HepG2 (cell line): Measurements from ENCODE around the gene CYSLTR1. TPM values are rescaled to one million over a fixed set of nuclear protein-coding genes. Genes with fewer than 3 reads are reported as not detected.

Experiments used
- ATAC-seq: fragments of 200-7000 bp; cut with Tn5 transposase; 3 replicates; pipeline ENCODE4 v1.9.1; 2020; ENCODE audit warnings: mild to moderate bottlenecking, moderate library complexity
- Bru-seq: library from RNA; stranded (reverse); fragments of 400-500 nt; gene quantifications from one replicate; lab custom pipeline; 2021; lab: Mats Ljungman, UMichigan
- BruChase-seq, 2 experiments: library from RNA; stranded (reverse); fragments of 400-500 nt; gene quantifications; one replicate each; lab custom pipeline; 2021; lab: Mats Ljungman, UMichigan
- BruUV-seq: library from RNA; stranded (reverse); fragments of 400-500 nt; replicated peaks from 2 replicates; lab custom pipeline; 2021; lab: Mats Ljungman, UMichigan
- CTCF ChIA-PET: fragments of 300-600 bp; formaldehyde crosslinking; extraction: SDS; loops from one replicate; lab custom pipeline; 2021; ENCODE audit warnings: low total read pairs, inconsistent platforms, low intra/inter-chr PET ratio; lab: Yijun Ruan, JAX
- POLR2A ChIA-PET: fragments of 350-600 bp; sonication (Branson Sonifier 250); formaldehyde crosslinking; loops from one replicate; lab custom pipeline; 2020; ENCODE audit warnings: antibody characterized with exemption, inconsistent platforms; lab: Yijun Ruan, JAX
- DNase-seq: peaks from one replicate; pipeline ENCODE4 v3.0.0-alpha.2; 2015; ENCODE audit warnings: low spot score
- FAIRE-seq: peaks from 3 replicates; lab custom pipeline; 2011; peaks lifted over from hg19 to GRCh38; lab: Jason Lieb, UNC
- H2AFZ ChIP-seq: one replicate; pipeline ENCODE4 v1.6.1; 2011; ENCODE audit warnings: low read length, inconsistent platforms
- H3K27ac ChIP-seq: fragments of 300-600 bp; 3 replicates; pipeline ENCODE4 v1.8.0; 2011; ENCODE audit warnings: mixed run types, mild to moderate bottlenecking, mixed read lengths, low read length, inconsistent platforms; ENCODE audit not compliant: insufficient read depth; ENCODE audit errors: extremely low read length
- H3K27me3 ChIP-seq, 2 experiments: fragments of 200-600 bp in 1 of 2; 2 replicates in 1 of 2; 3 replicates in 1 of 2; pipeline versions ENCODE4 v1.6.0 to v1.8.0; 2011; ENCODE audit warnings: low read length in 2 of 2, mild to moderate bottlenecking in 2 of 2, moderate library complexity in 2 of 2, inconsistent platforms in 1 of 2; ENCODE audit not compliant: insufficient read depth in 2 of 2, control insufficient read depth in 1 of 2
- H3K36me3 ChIP-seq, 2 experiments: fragments of 200-600 bp in 1 of 2; replicated peaks in 1 of 2; 2 replicates in 1 of 2; 3 replicates in 1 of 2; pipeline versions ENCODE4 v1.5.1 to v1.8.0; 2011; ENCODE audit warnings: low read length in 2 of 2, inconsistent platforms in 1 of 2; ENCODE audit not compliant: insufficient read depth in 2 of 2, control insufficient read depth in 1 of 2
- H3K4me1 ChIP-seq: 2 replicates; pipeline ENCODE4 v1.5.1; 2012; ENCODE audit warnings: low read length, inconsistent platforms; ENCODE audit not compliant: insufficient read depth
- H3K4me2 ChIP-seq: 2 replicates; pipeline ENCODE4 v1.6.0; 2011; ENCODE audit warnings: low read depth, low read length, inconsistent platforms
- H3K4me3 ChIP-seq, 3 experiments: fragments of 200-600 bp in 1 of 3; sonication (generic), shearing (Covaris generic) in 1 of 3; replicated peaks in 1 of 3; 2 replicates each; pipeline ENCODE4 v1.5.1; 2011 to 2016; ENCODE audit warnings: low read length in 3 of 3, inconsistent platforms in 2 of 3, low read depth in 2 of 3, mild to moderate bottlenecking in 2 of 3, control low read depth in 1 of 3, mixed read lengths in 1 of 3; ENCODE audit not compliant: insufficient read depth in 1 of 3
- H3K79me2 ChIP-seq: one replicate; pipeline ENCODE4 v1.6.1; 2011; ENCODE audit warnings: low read length, inconsistent platforms; ENCODE audit not compliant: insufficient read depth
- H3K9ac ChIP-seq: 2 replicates; pipeline ENCODE4 v1.6.0; 2011; ENCODE audit warnings: mild to moderate bottlenecking, low read depth, low read length, inconsistent platforms; ENCODE audit not compliant: insufficient read depth
- H3K9me3 ChIP-seq: 2 replicates; pipeline ENCODE4 v1.5.1; 2012; ENCODE audit warnings: mild to moderate bottlenecking, low read length
- H4K20me1 ChIP-seq: 2 replicates; pipeline ENCODE4 v1.6.0; 2011; ENCODE audit warnings: inconsistent platforms, mild to moderate bottlenecking, low read length, moderate library complexity; ENCODE audit not compliant: insufficient read depth
- ADNP ChIP-seq: sonication (generic); formaldehyde crosslinking; IDR thresholded peaks from 2 replicates; pipeline ENCODE4 v1.4.0; 2020; ENCODE audit warnings: missing genetic modification reagents
- CBFB ChIP-seq: sonication (generic); formaldehyde crosslinking; IDR thresholded peaks from 2 replicates; pipeline ENCODE4 v1.4.0; 2020; ENCODE audit warnings: missing genetic modification reagents
- CERS6 ChIP-seq: sonication (generic); formaldehyde crosslinking; IDR thresholded peaks from 2 replicates; pipeline ENCODE4 v1.5.0; 2020; ENCODE audit warnings: missing genetic modification reagents
- GMEB1 ChIP-seq: sonication (generic); formaldehyde crosslinking; IDR thresholded peaks from 2 replicates; pipeline ENCODE4 v1.5.1; 2020; ENCODE audit warnings: missing genetic modification reagents, mild to moderate bottlenecking, borderline replicate concordance
- ISL2 ChIP-seq: sonication (generic); formaldehyde crosslinking; IDR thresholded peaks from 2 replicates; pipeline ENCODE4 v1.5.0; 2020; ENCODE audit warnings: missing genetic modification reagents
- RFXANK ChIP-seq: IDR thresholded peaks from 2 replicates; pipeline ENCODE4 v1.6.1; 2016
- SIX4 ChIP-seq: sonication (generic); formaldehyde crosslinking; IDR thresholded peaks from 2 replicates; pipeline ENCODE4 v1.4.0; 2020; ENCODE audit warnings: missing genetic modification reagents
- SRF ChIP-seq: IDR thresholded peaks from 2 replicates; pipeline ENCODE4 v1.6.1; 2011; ENCODE audit warnings: mild to moderate bottlenecking, low read depth, low read length, moderate library complexity
- TBX2 ChIP-seq: sonication (generic); formaldehyde crosslinking; IDR thresholded peaks from 2 replicates; pipeline ENCODE4 v1.5.0; 2020; ENCODE audit warnings: missing genetic modification reagents, mild to moderate bottlenecking, borderline replicate concordance
- ZBTB14 ChIP-seq: sonication (generic); formaldehyde crosslinking; IDR thresholded peaks from 2 replicates; pipeline ENCODE4 v1.4.0; 2020; ENCODE audit warnings: missing genetic modification reagents
- ZNF251 ChIP-seq: sonication (generic); formaldehyde crosslinking; IDR thresholded peaks from 2 replicates; pipeline ENCODE4 v1.9.0; 2021; ENCODE audit warnings: mild to moderate bottlenecking, missing genetic modification reagents
- ZNF362 ChIP-seq: sonication (generic); formaldehyde crosslinking; IDR thresholded peaks from 2 replicates; pipeline ENCODE4 v1.4.0; 2020; ENCODE audit warnings: missing genetic modification reagents, mild to moderate bottlenecking, borderline replicate concordance
- WGBS: methylation state at CpG from one replicate; pipeline ENCODE4 v1.1.6; 2017; ENCODE audit warnings: low lambda C conversion rate; 5-methylcytosine and 5-hydroxymethylcytosine counted together
- in situ Hi-C: cut with HindIII; loops from 2 replicates; pipeline ENCODE4 v1.10.0; 2017; ENCODE audit warnings: low pct_unique_long_range_greater_than_20kb; ENCODE audit not compliant: extremely low pct_ligation_motif_present
- intact Hi-C: fragments of 100-400 bp; cut with micrococcal nuclease; formaldehyde crosslinking; loops from one replicate; pipeline ENCODE4 v1.10.0; 2022; ENCODE audit not compliant: unreplicated experiment
- long read RNA-seq, 2 experiments: library from RNA in 1 of 2; library from polyadenylated mRNA in 1 of 2; stranded (forward) in 1 of 2; unstranded in 1 of 2; transcript quantifications; one replicate each; pipeline ENCODE4 v2.0.0, GENCODE V29; 2019 to 2022
- polyA minus RNA-seq, 3 experiments: library from RNA; depleted of rRNA, polyadenylated mRNA; stranded (reverse); fragments of >200 nt; gene quantifications; 2 replicates each; pipeline ENCODE4 v1.2.3, GENCODE V29; 2011; ENCODE audit warnings: low replicate concordance in 1 of 3
- polyA plus RNA-seq, 8 experiments: library from polyadenylated mRNA; depleted of rRNA in 3 of 8; stranded (reverse) in 7 of 8; unstranded in 1 of 8; fragments of >200 nt; fragmentation: Illumina TruSeq in 4 of 8; extraction: Trizol in 4 of 8; gene quantifications; 2 replicates each; pipeline versions ENCODE4 v1.2.1 to v1.2.3, GENCODE V29; 2011 to 2016; ENCODE audit warnings: low read depth in 4 of 8, missing spikeins in 1 of 8, mixed read lengths in 1 of 8; ENCODE audit not compliant: insufficient read depth in 1 of 8
- total RNA-seq, 5 experiments: library from RNA; depleted of rRNA; stranded (reverse); fragments of >200 nt; fragmentation: Illumina TruSeq; extraction: Trizol; gene quantifications; 2 replicates each; pipeline ENCODE4 v1.2.3, GENCODE V29; 2016; ENCODE audit warnings: low read depth in 1 of 5

CYSLTR1 gene
- total RNA-seq (2016; rRNA removed; fragmentation: Illumina TruSeq; extraction: Trizol) (not detected in 2 replicates), polyA plus RNA-seq (2011; rRNA removed) (not detected in 2 replicates), polyA minus RNA-seq (2011; rRNA and poly(A)+ RNA removed; ENCODE audit: low replicate concordance) (not detected in 2 replicates), Bru-seq, nascent RNA (percentile 1 among the genes with signal in this experiment), BruChase-seq, experiment 1, labeled RNA remaining after a 6-hour chase (percentile 4 among the genes with signal in this experiment), BruChase-seq, experiment 2, labeled RNA remaining after a 2-hour chase (percentile 2 among the genes with signal in this experiment)
- not detected in 2 replicates for total RNA-seq (2016; cell fraction: cytosol; rRNA removed; fragmentation: Illumina TruSeq; extraction: Trizol; ENCODE audit: low read depth)
- not detected in 2 replicates for total RNA-seq (2016; cell fraction: insoluble cytoplasmic fraction; rRNA removed; fragmentation: Illumina TruSeq; extraction: Trizol)
- not detected in 2 replicates for total RNA-seq (2016; cell fraction: membrane; rRNA removed; fragmentation: Illumina TruSeq; extraction: Trizol)
- 0.12 TPM in 1 of 2 replicates, not detected in the other for total RNA-seq (2016; cell fraction: nucleus; rRNA removed; fragmentation: Illumina TruSeq; extraction: Trizol)
- not detected in 2 replicates for polyA plus RNA-seq (2011; cell fraction: cytosol; rRNA removed)
- not detected in 2 replicates for polyA plus RNA-seq (2011; cell fraction: nucleus; rRNA removed)
- polyA plus RNA-seq (2012), result not detected in 2 replicates
- polyA plus RNA-seq (2016; cell fraction: cytosol; fragmentation: Illumina TruSeq; extraction: Trizol; ENCODE audit: low read depth), result not detected in 2 replicates
- polyA plus RNA-seq (2016; cell fraction: insoluble cytoplasmic fraction; fragmentation: Illumina TruSeq; extraction: Trizol; ENCODE audit: low read depth), result not detected in 2 replicates
- not detected in 2 replicates for polyA plus RNA-seq (2016; cell fraction: membrane; fragmentation: Illumina TruSeq; extraction: Trizol; ENCODE audit: low read depth)
- not detected in 2 replicates for polyA plus RNA-seq (2016; cell fraction: nucleus; fragmentation: Illumina TruSeq; extraction: Trizol; ENCODE audit: insufficient read depth, low read depth)
- polyA minus RNA-seq (2011; cell fraction: cytosol; rRNA and poly(A)+ RNA removed), result not detected in 2 replicates
- not detected in 2 replicates for polyA minus RNA-seq (2011; cell fraction: nucleus; rRNA and poly(A)+ RNA removed)
- long read RNA-seq, experiment 1, result 0 reads
- long read RNA-seq, experiment 2, result 0 reads

- no peak within 1 kb of the TSS for H3K4me2 ChIP-seq
- no peaks in the 10 kb centered on the region for H3K79me2 ChIP-seq
- DNase-seq (no peak), ATAC-seq (no peak), FAIRE-seq (no peak)
- no peak within 1 kb of the TSS for H3K4me3 ChIP-seq
- ChIA-PET POLR2A (no interaction called here), CTCF (no interaction called here)
- no peak within 1 kb of the TSS for H3K27ac ChIP-seq
- intact Hi-C loops, result no loop called here
- in situ Hi-C loops, result no loop called here
- TF ChIP-seq ADNP (no peak), ISL2 (CRISPR knock-in tag) (no peak), SRF (no peak), TBX2 (CRISPR knock-in tag) (no peak), RFXANK (CRISPR knock-in tag) (no peak), CERS6 (CRISPR knock-in tag) (no peak), ZNF362 (CRISPR knock-in tag) (no peak), CBFB (CRISPR knock-in tag) (no peak), SIX4 (CRISPR knock-in tag) (no peak), GMEB1 (CRISPR knock-in tag) (no peak), ZNF251 (CRISPR knock-in tag) (no peak), ZBTB14 (CRISPR knock-in tag) (no peak)
- no peaks in the 10 kb centered on the region for H3K36me3 ChIP-seq
- BruUV-seq, result no TSS peak
- no peaks in the 10 kb centered on the region for H3K4me1 ChIP-seq
- H3K9ac ChIP-seq, result no peak within 1 kb of the TSS
- WGBS, result 2% methylated on average over 7 of the region's 7 CpGs
- H3K27me3 ChIP-seq, result no peaks in the 10 kb centered on the region
- H3K9me3 ChIP-seq, result no peaks in the 10 kb centered on the region
- H2AFZ ChIP-seq, result no peak within 1 kb of the TSS
- no peaks in the 10 kb centered on the region for H4K20me1 ChIP-seq
These were observed at the start of gene CYSLTR1 for GRCh38 chrX:78327370-78328086. Gene CYSLTR1 (minus strand): TSS chrX:78327611. CDS start chrX:78273746, 53,865 bp downstream.
